ENCODE measurements around the gene GABRA5. TPM values are rescaled to one million over a fixed set of nuclear protein-coding genes. Genes with fewer than 3 reads are reported as not detected.

GABRA5 gene
- total and polyA plus RNA-seq, 2 of the 8 experiments (the other 6 are each of a cell fraction or from before 2014, with no cell fraction given), result 15.0 to 29.6 TPM

DNA sequence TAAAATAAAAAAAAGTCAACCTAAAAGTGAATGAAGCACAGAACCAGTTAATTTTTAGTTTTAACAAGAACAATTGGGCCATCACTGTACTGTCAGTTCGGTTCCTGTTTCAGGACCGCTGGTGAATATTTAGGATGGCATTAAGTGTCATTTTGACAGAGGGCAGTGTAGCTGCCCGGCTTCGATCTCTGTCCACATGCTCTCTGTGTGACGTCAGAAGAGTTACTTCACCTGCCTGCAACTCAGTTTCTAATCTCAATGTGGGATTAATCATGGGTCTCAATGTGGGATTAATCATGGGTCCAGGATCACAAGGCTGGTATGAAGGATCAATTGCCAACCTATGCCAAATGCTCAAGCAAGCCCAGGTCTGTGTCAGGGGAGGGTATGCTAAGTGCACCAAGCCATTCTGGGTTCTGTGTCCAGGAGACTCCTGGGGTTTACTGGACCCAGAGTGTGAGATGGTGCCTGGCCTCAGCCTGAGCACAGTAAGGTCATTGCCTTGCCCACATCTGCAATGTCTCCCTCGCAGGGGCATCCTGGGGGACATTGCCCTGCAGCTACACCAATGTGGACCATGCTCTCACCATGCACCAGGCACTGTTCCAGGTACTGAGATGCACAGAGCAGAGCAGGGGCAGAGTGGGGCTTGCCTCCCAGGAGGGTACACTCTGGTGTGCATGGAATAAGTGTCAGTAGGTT is 8.1 kb downstream of the GABRA5 start:
- no peak overlapping the region for H3K4me2 ChIP-seq (ENCODE audit: insufficient read depth in 1 of 2, low read depth in 2 of 2, low read length in 2 of 2)
- TF ChIP-seq NRF1 (IDR thresholded peaks at IDR 0.05; ENCODE audit: low read depth, low read length) (no peak), BACH1 (IDR thresholded peaks at IDR 0.05; ENCODE audit: low read length) (no peak), EGR1 (IDR thresholded peaks at IDR 0.05; ENCODE audit: borderline replicate concordance, low read depth, low read length) (no peak), ZNF274 (IDR thresholded peaks at IDR 0.05; ENCODE audit: borderline replicate concordance, extremely low read depth, low read length) (no peak)
- TF ChIP-seq, protein P1, sequence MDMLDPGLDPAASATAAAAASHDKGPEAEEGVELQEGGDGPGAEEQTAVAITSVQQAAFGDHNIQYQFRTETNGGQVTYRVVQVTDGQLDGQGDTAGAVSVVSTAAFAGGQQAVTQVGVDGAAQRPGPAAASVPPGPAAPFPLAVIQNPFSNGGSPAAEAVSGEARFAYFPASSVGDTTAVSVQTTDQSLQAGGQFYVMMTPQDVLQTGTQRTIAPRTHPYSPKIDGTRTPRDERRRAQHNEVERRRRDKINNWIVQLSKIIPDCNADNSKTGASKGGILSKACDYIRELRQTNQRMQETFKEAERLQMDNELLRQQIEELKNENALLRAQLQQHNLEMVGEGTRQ (IDR thresholded peaks at IDR 0.05; ENCODE audit: low read length), result no peak
- no peak overlapping the region for H4K91ac ChIP-seq (replicated peaks; ENCODE audit: insufficient read length, low read length)
- no peak overlapping the region for H2BK120ac ChIP-seq (replicated peaks; ENCODE audit: low read depth, low read length)
- no peak overlapping the region for H3K27ac ChIP-seq (ENCODE audit: low read depth, low read length)
- DNase-seq (ENCODE audit: low read depth in 1 of 2, low spot score in 2 of 2) (no peak), FAIRE-seq (no peak)
- ChIA-PET CTCF (ENCODE audit: partially characterized antibody) (no interaction called here), POLR2A (ENCODE audit: partially characterized antibody) (no interaction called here)
- no peak overlapping the region for H3K18ac ChIP-seq (ENCODE audit: extremely low read depth, low read length)
- H3K4me1 ChIP-seq (replicated peaks in 1 of 4; ENCODE audit: control insufficient read depth in 3 of 4, insufficient read depth in 4 of 4, low read length in 3 of 4), result peaks cover 0 to 4% (median 0%) of the 10 kb centered on the region in 4 experiments; a peak in 1 of 7 replicates
- no peak overlapping the region for H3K23ac ChIP-seq (ENCODE audit: insufficient read length)
- H3K36me3 ChIP-seq (ENCODE audit: control insufficient read depth in 2 of 4, insufficient read depth in 4 of 4, low read length in 3 of 4), result no peaks in the 10 kb centered on the region
- no peak overlapping the region for H3K4me3 ChIP-seq (ENCODE audit: extremely low read depth in 1 of 4, insufficient read depth in 2 of 4, low read depth in 3 of 4, low read length in 4 of 4)
- H3K9ac ChIP-seq (replicated peaks in 1 of 4; ENCODE audit: extremely low read depth in 1 of 4, low read depth in 3 of 4, low read length in 3 of 4), result no peak overlapping the region
- no peak overlapping the region for H2BK15ac ChIP-seq (ENCODE audit: low read length)
- no peak overlapping the region for H3K56ac ChIP-seq (replicated peaks; ENCODE audit: insufficient read length, low read depth, low read length)
- H3K79me2 ChIP-seq (ENCODE audit: control insufficient read depth in 1 of 2, insufficient read depth in 2 of 2, low read length in 2 of 2), result no peaks in the 10 kb centered on the region
- no peaks in the 10 kb centered on the region for H3K23me2 ChIP-seq (ENCODE audit: low read depth, low read length)
- H3K4ac ChIP-seq (replicated peaks; ENCODE audit: insufficient read length, low read depth, low read length), result no peak overlapping the region
- H2AK5ac ChIP-seq (ENCODE audit: low read depth, low read length), result no peak overlapping the region
- no peak overlapping the region for H2BK20ac ChIP-seq (ENCODE audit: low read length)
- no peaks in the 10 kb centered on the region for H3K79me1 ChIP-seq (ENCODE audit: low read depth, low read length)
- H3K9me3 ChIP-seq (ENCODE audit: insufficient read depth in 2 of 2, low read depth in 1 of 2, low read length in 1 of 2), result no peaks in the 10 kb centered on the region
- no peak overlapping the region for H4K5ac ChIP-seq (ENCODE audit: insufficient read length, low read depth, low read length)
- 0 out of 7 replicates have a peak, but pooled peaks cover 0 to under 1% (median 0%) of the 10 kb centered on the region in 4 experiments for H3K27me3 ChIP-seq (replicated peaks in 1 of 4; ENCODE audit: control insufficient read depth in 3 of 4, extremely low read depth in 1 of 4, insufficient read depth in 3 of 4, low read length in 3 of 4)
- no peak overlapping the region for H2BK12ac ChIP-seq (ENCODE audit: low read depth, low read length)
- no peak overlapping the region for H2AFZ ChIP-seq (ENCODE audit: low read length)
- H4K20me1 ChIP-seq (replicated peaks in 1 of 2; ENCODE audit: control insufficient read depth in 1 of 2, insufficient read depth in 2 of 2, low read length in 2 of 2), result peaks cover 0 to 2% of the 10 kb centered on the region in 2 experiments
- H2BK5ac ChIP-seq (ENCODE audit: low read depth, low read length), result no peak overlapping the region
- no peak overlapping the region for H4K8ac ChIP-seq (ENCODE audit: extremely low read depth, insufficient read depth, low read length)
- 92% methylated on average over 6 of the region's 6 CpGs; no CpG with 5 or more reads in 1 of the 2 experiments for WGBS, 2 experiments (ENCODE audit: extremely low coverage in 1 of 2, insufficient coverage in 1 of 2, insufficient read length in 1 of 2, insufficient replicate concordance in 2 of 2, low coverage in 1 of 2, low lambda C conversion rate in 2 of 2, missing lambda C conversion rate in 1 of 2)
- H3K14ac ChIP-seq (ENCODE audit: insufficient read length), result no peak overlapping the region

All from H1 (cell line).